Measurements from ENCODE around the gene MEIKIN.

MEIKIN gene

GRCh38 chr5:131783874-131784273 lies 161.6 kb downstream of the MEIKIN start:
- TF ChIP-seq, protein P1, sequence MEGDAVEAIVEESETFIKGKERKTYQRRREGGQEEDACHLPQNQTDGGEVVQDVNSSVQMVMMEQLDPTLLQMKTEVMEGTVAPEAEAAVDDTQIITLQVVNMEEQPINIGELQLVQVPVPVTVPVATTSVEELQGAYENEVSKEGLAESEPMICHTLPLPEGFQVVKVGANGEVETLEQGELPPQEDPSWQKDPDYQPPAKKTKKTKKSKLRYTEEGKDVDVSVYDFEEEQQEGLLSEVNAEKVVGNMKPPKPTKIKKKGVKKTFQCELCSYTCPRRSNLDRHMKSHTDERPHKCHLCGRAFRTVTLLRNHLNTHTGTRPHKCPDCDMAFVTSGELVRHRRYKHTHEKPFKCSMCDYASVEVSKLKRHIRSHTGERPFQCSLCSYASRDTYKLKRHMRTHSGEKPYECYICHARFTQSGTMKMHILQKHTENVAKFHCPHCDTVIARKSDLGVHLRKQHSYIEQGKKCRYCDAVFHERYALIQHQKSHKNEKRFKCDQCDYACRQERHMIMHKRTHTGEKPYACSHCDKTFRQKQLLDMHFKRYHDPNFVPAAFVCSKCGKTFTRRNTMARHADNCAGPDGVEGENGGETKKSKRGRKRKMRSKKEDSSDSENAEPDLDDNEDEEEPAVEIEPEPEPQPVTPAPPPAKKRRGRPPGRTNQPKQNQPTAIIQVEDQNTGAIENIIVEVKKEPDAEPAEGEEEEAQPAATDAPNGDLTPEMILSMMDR (IDR thresholded peaks at IDR 0.05) = no peak

DNA sequence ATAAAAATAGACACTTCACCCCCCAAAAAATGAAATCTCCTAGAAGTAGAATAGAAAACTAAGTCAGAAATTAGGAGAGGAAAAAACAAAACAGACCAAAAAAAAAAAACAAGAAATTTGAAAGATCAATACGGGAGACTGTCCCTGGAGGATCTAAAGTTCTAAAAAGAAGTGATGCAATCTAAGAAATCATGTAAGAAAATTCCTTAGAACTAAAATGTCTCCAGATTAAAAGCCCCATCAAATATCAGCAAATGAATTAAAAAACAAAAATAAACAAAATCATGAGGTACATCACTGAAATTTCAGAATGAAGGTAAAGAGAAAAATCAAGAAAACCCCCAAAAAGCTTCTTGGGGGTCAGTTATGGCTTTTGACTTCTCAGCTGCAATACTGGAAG lies 162.1 kb downstream of the MEIKIN start:
- TF ChIP-seq, protein P1 (IDR thresholded peaks at IDR 0.05) = no peak

DNA sequence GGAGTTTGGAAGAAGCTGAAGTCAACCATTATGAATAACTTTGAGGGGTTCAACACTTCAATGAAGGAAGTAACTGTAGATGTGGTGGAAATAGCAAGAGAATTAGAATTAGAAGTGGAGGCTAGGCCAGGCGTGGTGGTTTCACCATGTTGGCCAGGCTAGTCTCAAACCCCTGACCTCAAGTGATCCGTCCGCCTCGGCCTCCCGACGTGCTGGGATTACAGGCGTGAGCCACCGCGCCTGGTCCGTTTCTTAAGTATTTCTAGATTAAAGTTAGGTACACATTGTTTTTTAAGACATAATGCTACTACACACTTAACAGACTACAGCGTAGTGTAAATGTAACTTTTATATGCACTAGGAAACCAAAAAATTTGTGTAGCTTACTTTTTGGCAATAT lies 162.7 kb downstream of the MEIKIN start:
- TF ChIP-seq, protein P1 (IDR thresholded peaks at IDR 0.05) = no peak

DNA sequence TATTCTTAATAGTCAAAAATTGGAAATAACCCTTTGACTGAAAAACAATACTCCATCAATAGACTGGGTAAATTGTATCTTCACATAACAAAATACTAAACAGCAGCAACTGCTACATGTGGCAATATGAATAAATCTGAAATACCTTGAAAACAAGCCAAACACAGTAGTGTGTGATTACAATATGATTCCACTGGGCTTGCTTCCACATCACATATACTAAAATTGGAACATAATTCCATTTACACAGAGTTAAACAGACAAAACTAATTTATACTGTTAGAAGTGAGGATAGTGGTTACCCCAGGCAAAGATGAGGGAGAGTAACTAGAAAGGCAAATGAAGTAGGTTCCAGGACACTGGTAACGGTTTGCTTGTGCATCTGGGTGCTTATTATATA lies 169.0 kb downstream of the MEIKIN start:
- TF ChIP-seq, protein P1 (IDR thresholded peaks at IDR 0.05) = no peak

DNA sequence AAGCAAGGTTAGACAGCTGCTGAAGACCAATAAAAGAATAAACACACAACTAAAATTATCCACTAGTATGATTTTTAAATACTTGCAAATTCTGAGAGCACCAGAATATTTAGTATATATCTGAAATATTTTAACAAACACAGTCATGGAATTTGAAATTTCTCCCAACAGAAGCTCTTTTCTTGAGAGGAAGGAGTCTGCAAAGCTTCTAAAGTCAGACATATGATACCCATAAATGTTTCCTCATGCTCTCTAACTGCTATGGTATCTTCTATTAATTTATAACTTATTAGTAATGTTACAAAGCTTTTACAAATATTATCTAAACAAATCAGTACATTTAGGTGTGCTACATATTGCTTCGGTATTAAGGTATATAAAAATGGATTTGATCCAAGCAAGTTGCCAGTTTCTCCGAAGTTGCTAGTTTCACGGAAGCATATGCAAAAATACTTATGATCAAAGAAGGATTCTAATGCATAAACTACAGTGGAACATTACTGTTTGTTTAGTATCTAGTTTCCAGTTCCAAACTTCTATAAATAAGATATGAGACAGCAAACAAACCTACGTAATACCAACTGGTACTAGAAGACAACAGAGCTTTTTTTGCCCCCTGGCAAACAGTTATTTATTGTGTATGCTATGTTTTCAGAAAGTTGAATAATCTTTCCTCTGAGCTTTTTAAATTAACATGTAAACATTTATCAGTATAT lies 170.7 kb downstream of the MEIKIN start:
- TF ChIP-seq, protein P1 (IDR thresholded peaks at IDR 0.05) = no peak

DNA sequence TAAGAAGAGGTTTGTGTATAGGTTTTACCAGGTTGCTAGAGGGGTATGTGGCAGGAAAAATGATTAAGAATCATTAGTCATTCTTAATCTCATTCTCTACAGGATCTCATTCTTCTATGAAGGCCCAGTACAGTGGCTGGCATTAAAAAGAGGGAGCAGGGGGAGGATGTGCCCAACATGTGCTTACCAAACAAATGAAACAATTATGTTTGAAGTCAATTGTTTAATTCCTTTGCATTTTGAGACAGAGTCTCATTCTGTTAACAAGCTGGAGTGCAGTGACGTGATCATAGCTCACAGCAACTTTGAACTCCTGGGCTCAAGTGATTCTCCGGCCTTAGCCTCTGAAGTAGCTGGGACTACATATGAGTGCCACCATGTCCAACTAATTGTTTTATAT lies 171.7 kb downstream of the MEIKIN start:
- TF ChIP-seq, protein P1 (IDR thresholded peaks at IDR 0.05) = no peak

- TF ChIP-seq, protein P1 (IDR thresholded peaks at IDR 0.05) = no peak
Observed at GRCh38 chr5:131771692-131772091, 173.8 kb downstream of the MEIKIN start.

- TF ChIP-seq, protein P1 (IDR thresholded peaks at IDR 0.05) = no peak
Observed at GRCh38 chr5:131769961-131770360, 175.5 kb downstream of the MEIKIN start.
